ENCODE results near the gene MOV10L1.

MOV10L1 gene

GRCh38 chr22:50101870-50102565, 12.2 kb downstream of the MOV10L1 start:
- DNase-seq (ENCODE audit: low read depth in 2 of 3, low spot score in 1 of 3), result no peak

GRCh38 chr22:50102946-50103345, 13.1 kb downstream of the MOV10L1 start:
- no peak for DNase-seq (ENCODE audit: low read depth in 2 of 3, low spot score in 1 of 3)

GRCh38 chr22:50104141-50104544, 14.3 kb downstream of the MOV10L1 start:
- DNase-seq (ENCODE audit: low read depth in 2 of 3, low spot score in 1 of 3), result no peak

- no peak for DNase-seq (ENCODE audit: low read depth in 2 of 3, low spot score in 1 of 3)
Measured at GRCh38 chr22:50105208-50106100, 15.6 kb downstream of the MOV10L1 start.

- no peak for DNase-seq (ENCODE audit: low read depth in 2 of 3, low spot score in 1 of 3)
Measured at GRCh38 chr22:50107529-50107928, 17.7 kb downstream of the MOV10L1 start.

GRCh38 chr22:50111056-50111455, 21.2 kb downstream of the MOV10L1 start:
- DNase-seq (ENCODE audit: low read depth in 2 of 3, low spot score in 1 of 3), result no peak

- DNase-seq (ENCODE audit: low read depth in 2 of 3, low spot score in 1 of 3), result no peak
Measured at GRCh38 chr22:50112151-50113118, 22.6 kb downstream of the MOV10L1 start.

- no peak for DNase-seq (ENCODE audit: low read depth in 2 of 3, low spot score in 1 of 3)
Measured at GRCh38 chr22:50114221-50115021, 24.6 kb downstream of the MOV10L1 start.

- no peak for DNase-seq (ENCODE audit: low read depth in 2 of 3, low spot score in 1 of 3)
Measured at GRCh38 chr22:50115693-50116092, 25.9 kb downstream of the MOV10L1 start.

GRCh38 chr22:50117168-50117762, 27.5 kb downstream of the MOV10L1 start:
- DNase-seq (ENCODE audit: low read depth in 2 of 3, low spot score in 1 of 3), result no peak

- no peak for DNase-seq (ENCODE audit: low read depth in 2 of 3, low spot score in 1 of 3)
Measured at GRCh38 chr22:50118129-50118528, 28.3 kb downstream of the MOV10L1 start.

- no peak for DNase-seq (ENCODE audit: low read depth in 2 of 3, low spot score in 1 of 3)
Measured at GRCh38 chr22:50118557-50119168, 28.9 kb downstream of the MOV10L1 start.

- DNase-seq (ENCODE audit: low read depth in 2 of 3, low spot score in 1 of 3), result no peak
Measured at GRCh38 chr22:50119169-50119767, 29.5 kb downstream of the MOV10L1 start.

- DNase-seq (ENCODE audit: low read depth in 2 of 3, low spot score in 1 of 3), result no peak
Measured at GRCh38 chr22:50119768-50120251, 30.0 kb downstream of the MOV10L1 start.

GRCh38 chr22:50121202-50121740, 31.5 kb downstream of the MOV10L1 start:
- DNase-seq (ENCODE audit: low read depth in 2 of 3, low spot score in 1 of 3), result no peak

GRCh38 chr22:50123119-50123518, 33.3 kb downstream of the MOV10L1 start:
- no peak for DNase-seq (ENCODE audit: low read depth in 2 of 3, low spot score in 1 of 3)

- no peak for DNase-seq (ENCODE audit: low read depth in 2 of 3, low spot score in 1 of 3)
Measured at GRCh38 chr22:50125029-50125428, 35.2 kb downstream of the MOV10L1 start.

- DNase-seq (ENCODE audit: low read depth in 2 of 3, low spot score in 1 of 3), result no peak
Measured at GRCh38 chr22:50129121-50129736, 39.4 kb downstream of the MOV10L1 start.
